GM12878 (cell line): ENCODE measurements around the gene ARFGAP3. TPM values are rescaled to one million over a fixed set of nuclear protein-coding genes. Genes with fewer than 3 reads are reported as not detected.
A peak's percentile ranks its signal among the peaks of the same experiment; 100 is the strongest.

Experiments used
- ATAC-seq: fragments of 200-7000 bp; cut with Tn5 transposase; 3 replicates; pipeline ENCODE4 v1.9.1; 2020; ENCODE audit warnings: mild to moderate bottlenecking, moderate library complexity
- BruUV-seq: library from RNA; stranded (reverse); fragments of 400-500 nt; replicated peaks from 2 replicates; lab custom pipeline; 2021; lab: Mats Ljungman, UMichigan
- CTCF ChIA-PET: fragments of 300-600 bp; sonication (Branson Sonifier 250); formaldehyde crosslinking; extraction: SDS; loops from one replicate; lab custom pipeline; 2021; ENCODE audit warnings: inconsistent platforms; lab: Yijun Ruan, JAX
- POLR2A ChIA-PET: fragments of 350-600 bp; formaldehyde crosslinking; extraction: SDS; loops from one replicate; lab custom pipeline; 2021; ENCODE audit warnings: inconsistent platforms; lab: Charles Lee
- RAD21 ChIA-PET: fragments of 300-600 bp; sonication (Branson Sonifier 250); formaldehyde crosslinking; loops from one replicate; lab custom pipeline; 2023; ENCODE audit warnings: antibody characterized with exemption; ENCODE audit not compliant: unreplicated experiment; lab: Charles Lee
- SMC1A ChIA-PET: fragments of 300-600 bp; sonication (Branson Sonifier 250); formaldehyde crosslinking; loops from one replicate; lab custom pipeline; 2023; ENCODE audit not compliant: unreplicated experiment, uncharacterized antibody; lab: Charles Lee
- DNase-seq: peaks from one replicate; pipeline ENCODE4 v3.0.0-alpha.2; 2011; ENCODE audit warnings: low read depth, low spot score
- FAIRE-seq: peaks from 3 replicates; lab custom pipeline; 2011; peaks lifted over from hg19 to GRCh38; lab: Jason Lieb, UNC
- H2AFZ ChIP-seq: 2 replicates; pipeline ENCODE4 v1.6.0; 2011; ENCODE audit warnings: low read depth, low read length, control low read depth; ENCODE audit not compliant: control insufficient read depth
- H3K27ac ChIP-seq: 2 replicates; pipeline ENCODE4 v1.5.1; 2011; ENCODE audit warnings: control low read depth; ENCODE audit not compliant: control insufficient read depth, insufficient read depth
- H3K27me3 ChIP-seq, 2 experiments: replicated peaks in 1 of 2; 2 replicates each; pipeline versions ENCODE4 v1.6.0 to v1.6.1; 2011; ENCODE audit warnings: low read length in 1 of 2; ENCODE audit not compliant: control insufficient read depth in 2 of 2, insufficient read depth in 2 of 2
- H3K36me3 ChIP-seq, 2 experiments: 2 replicates each; pipeline ENCODE4 v1.5.1; 2011; ENCODE audit warnings: low read length in 1 of 2; ENCODE audit not compliant: control insufficient read depth in 2 of 2, insufficient read depth in 2 of 2
- H3K4me1 ChIP-seq: 2 replicates; pipeline ENCODE4 v1.6.1; 2011; ENCODE audit warnings: mild to moderate bottlenecking, low read length, moderate library complexity, mixed read lengths; ENCODE audit not compliant: control insufficient read depth, insufficient read depth
- H3K4me2 ChIP-seq: 2 replicates; pipeline ENCODE4 v1.6.0; 2011; ENCODE audit warnings: control low read depth; ENCODE audit not compliant: control insufficient read depth, insufficient read depth
- H3K4me3 ChIP-seq: fragments of 200-600 bp; sonication (generic); 2 replicates; pipeline ENCODE4 v1.5.1; 2016
- H3K79me2 ChIP-seq: 2 replicates; pipeline ENCODE4 v1.6.0; 2011; ENCODE audit warnings: low read length; ENCODE audit not compliant: control insufficient read depth, insufficient read depth
- H3K9ac ChIP-seq: 2 replicates; pipeline ENCODE4 v1.8.0; 2011; ENCODE audit warnings: low read length, control low read depth, mixed read lengths; ENCODE audit not compliant: control insufficient read depth, insufficient read depth
- H3K9me3 ChIP-seq: replicated peaks from 3 replicates; pipeline ENCODE4 v1.5.1; 2011; ENCODE audit warnings: mild to moderate bottlenecking, low read length; ENCODE audit not compliant: control insufficient read depth, insufficient read depth
- H4K20me1 ChIP-seq: 2 replicates; pipeline ENCODE4 v1.6.0; 2011; ENCODE audit not compliant: control insufficient read depth, insufficient read depth
- CHD2 ChIP-seq: IDR thresholded peaks from 2 replicates; pipeline ENCODE4 v1.6.1; 2011; ENCODE audit warnings: low read depth, low read length, improper control_type of control experiment, borderline replicate concordance
- DPF2 ChIP-seq: fragments of 450-650 bp; IDR thresholded peaks from 2 replicates; pipeline ENCODE4 v1.6.1; 2017; ENCODE audit warnings: mild to moderate bottlenecking
- SMC3 ChIP-seq: IDR thresholded peaks from 2 replicates; pipeline ENCODE4 v1.6.1; 2011; ENCODE audit warnings: low read length, improper control_type of control experiment, borderline replicate concordance
- WGBS: methylation state at CpG from one replicate; pipeline ENCODE4 v1.1.6; 2016; ENCODE audit warnings: low lambda C conversion rate; ENCODE audit not compliant: insufficient replicate concordance, insufficient coverage; ENCODE audit errors: missing lambda C conversion rate; 5-methylcytosine and 5-hydroxymethylcytosine counted together
- in situ Hi-C: fragments of 300-500 bp; cut with MboI; formaldehyde crosslinking; loops from 9 replicates; pipeline ENCODE4 v1.14.3; 2018; ENCODE audit warnings: mixed read lengths
- intact Hi-C: fragments of 100-400 bp; cut with micrococcal nuclease; formaldehyde crosslinking; loops from one replicate; pipeline ENCODE4 v1.14.2; 2022; ENCODE audit not compliant: unreplicated experiment
- polyA plus RNA-seq, 11 experiments: library from polyadenylated mRNA; depleted of rRNA in 4 of 11; unstranded in 6 of 11; stranded (reverse) in 5 of 11; fragments of >200 nt; fragmentation: Nextera tagmentation in 4 of 11; fragmentation: Illumina TruSeq in 1 of 11; extraction: Ambion mirVana in 4 of 11; extraction: Trizol in 1 of 11; gene quantifications; 1 replicate in 1 of 11; 2 replicates in 10 of 11; pipeline versions ENCODE4 v1.2.1 to v1.2.3, GENCODE V29; 2011 to 2016; ENCODE audit warnings: inconsistent platforms in 2 of 11, missing spikeins in 2 of 11, low read depth in 1 of 11
- total RNA-seq, 4 experiments: library from RNA; depleted of rRNA in 3 of 4; stranded (reverse); fragments of >200 nt in 3 of 4; fragmentation: Illumina TruSeq in 1 of 4; extraction: Trizol in 1 of 4; gene quantifications; 2 replicates each; pipeline versions ENCODE4 v1.2.1 to v1.2.3, GENCODE V29; 2013 to 2021
- TF ChIP-seq, protein P1 (sequence below): IDR thresholded peaks from 2 replicates; pipeline ENCODE4 v1.6.1; 2011; ENCODE audit warnings: mild to moderate bottlenecking, low read depth, low read length, moderate library complexity; ENCODE audit not compliant: insufficient replicate concordance
- TF ChIP-seq, protein P2 (sequence below), 3 experiments: IDR thresholded peaks in 2 of 3; conservative IDR thresholded peaks in 1 of 3; 2 replicates each; pipeline ENCODE4 v1.5.1; 2011; ENCODE audit warnings: low read depth in 3 of 3, low read length in 3 of 3, mild to moderate bottlenecking in 3 of 3, control low read depth in 2 of 3, moderate library complexity in 2 of 3, inconsistent platforms in 1 of 3, mixed read lengths in 1 of 3; ENCODE audit not compliant: control insufficient read depth in 2 of 3, insufficient read depth in 1 of 3; ENCODE audit errors: extremely low read depth in 1 of 3

ARFGAP3 gene
- total and polyA plus RNA-seq, 10 of the 15 experiments (the other 5 are each of a cell fraction or from before 2014, with no cell fraction given), result 29.7 to 50.8 (median 39.5) TPM

DNA sequence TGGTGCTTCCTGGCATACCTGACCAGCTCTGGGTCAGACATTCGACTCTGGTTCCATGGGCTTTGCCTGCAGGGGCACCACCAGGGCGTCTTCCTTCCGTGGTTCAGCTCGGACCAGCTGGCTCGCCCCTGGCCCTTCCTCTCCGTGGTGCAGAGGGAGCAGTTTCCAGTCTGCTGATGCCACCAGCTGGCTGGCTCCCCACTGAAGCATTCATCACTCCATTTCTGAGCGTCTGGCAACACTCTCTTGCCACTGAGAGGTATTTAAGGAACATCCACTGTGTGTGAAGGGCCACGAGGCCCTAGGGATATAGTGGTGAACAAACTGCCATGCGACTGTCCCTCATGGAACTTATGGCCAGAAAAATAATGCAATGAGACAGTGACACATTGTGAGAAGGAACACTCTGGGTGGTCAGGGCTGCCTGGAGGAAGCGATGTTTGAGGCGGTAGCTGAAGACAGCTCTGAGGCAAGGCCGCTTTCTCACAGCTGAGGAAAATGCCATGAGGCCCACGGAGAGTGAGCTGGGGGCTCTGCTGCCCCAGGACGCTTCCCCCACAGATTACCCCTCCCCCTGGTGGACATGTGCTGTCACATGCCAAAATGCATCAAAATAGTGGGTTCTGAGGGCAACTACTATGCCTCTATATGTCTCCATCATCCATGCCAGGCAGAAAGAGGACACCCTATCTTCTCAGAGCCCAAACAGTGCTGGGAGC is 44.9 kb upstream of the ARFGAP3 start:
- Histone ChIP-seq H3K9ac (no peak overlapping the region), H3K27ac (no peak overlapping the region), H3K4me2 (no peak overlapping the region), H3K36me3 (peaks cover 13 to 20% of the 10 kb centered on the region in 2 experiments; a peak in 3 of 4 replicates), H4K20me1 (no peaks in the 10 kb centered on the region), H3K4me3 (no peak overlapping the region), H3K9me3 (no peaks in the 10 kb centered on the region), H3K4me1 (peaks cover 6% of the 10 kb centered on the region), H2AFZ (no peak overlapping the region), H3K79me2 (peaks cover 6% of the 10 kb centered on the region), H3K27me3 (no peaks in the 10 kb centered on the region)
- ChIA-PET CTCF (interaction anchor here (0.6 to 3.6 kb wide), 8 partner anchors 8 to 131 kb away, joined by 3 to 16 read pairs (median 3); no protein-coding TSS in a partner anchor), SMC1A (interaction anchor here (0.7 to 3.3 kb wide), 6 partner anchors 9 to 74 kb away, joined by 3 to 13 read pairs (median 3); no protein-coding TSS in a partner anchor), POLR2A (interaction anchor here (1.2 kb wide), 1 partner anchor 9 kb away, joined by 3 read pairs; no protein-coding TSS in a partner anchor), RAD21 (interaction anchor here (1.7 kb wide), 1 partner anchor 34 kb away, joined by 5 read pairs; no protein-coding TSS in a partner anchor)
- ATAC-seq, result peak; percentile 38; the same call in 1 of the 3 replicates
- DNase-seq, result no peak
- WGBS, result 77% methylated on average over 14 of the region's 14 CpGs
- intact Hi-C loops (no loop called here), in situ Hi-C loops (no loop called here)
- BruUV-seq, result no TSS peak
- no peak for FAIRE-seq
- TF ChIP-seq, protein P1, sequence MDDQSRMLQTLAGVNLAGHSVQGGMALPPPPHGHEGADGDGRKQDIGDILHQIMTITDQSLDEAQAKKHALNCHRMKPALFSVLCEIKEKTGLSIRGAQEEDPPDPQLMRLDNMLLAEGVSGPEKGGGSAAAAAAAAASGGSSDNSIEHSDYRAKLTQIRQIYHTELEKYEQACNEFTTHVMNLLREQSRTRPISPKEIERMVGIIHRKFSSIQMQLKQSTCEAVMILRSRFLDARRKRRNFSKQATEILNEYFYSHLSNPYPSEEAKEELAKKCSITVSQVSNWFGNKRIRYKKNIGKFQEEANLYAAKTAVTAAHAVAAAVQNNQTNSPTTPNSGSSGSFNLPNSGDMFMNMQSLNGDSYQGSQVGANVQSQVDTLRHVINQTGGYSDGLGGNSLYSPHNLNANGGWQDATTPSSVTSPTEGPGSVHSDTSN, result no peak
- TF ChIP-seq DPF2 (no peak), CHD2 (no peak), SMC3 (peak; percentile 22; the same call in 1 of the 2 replicates)
- TF ChIP-seq, protein P2, sequence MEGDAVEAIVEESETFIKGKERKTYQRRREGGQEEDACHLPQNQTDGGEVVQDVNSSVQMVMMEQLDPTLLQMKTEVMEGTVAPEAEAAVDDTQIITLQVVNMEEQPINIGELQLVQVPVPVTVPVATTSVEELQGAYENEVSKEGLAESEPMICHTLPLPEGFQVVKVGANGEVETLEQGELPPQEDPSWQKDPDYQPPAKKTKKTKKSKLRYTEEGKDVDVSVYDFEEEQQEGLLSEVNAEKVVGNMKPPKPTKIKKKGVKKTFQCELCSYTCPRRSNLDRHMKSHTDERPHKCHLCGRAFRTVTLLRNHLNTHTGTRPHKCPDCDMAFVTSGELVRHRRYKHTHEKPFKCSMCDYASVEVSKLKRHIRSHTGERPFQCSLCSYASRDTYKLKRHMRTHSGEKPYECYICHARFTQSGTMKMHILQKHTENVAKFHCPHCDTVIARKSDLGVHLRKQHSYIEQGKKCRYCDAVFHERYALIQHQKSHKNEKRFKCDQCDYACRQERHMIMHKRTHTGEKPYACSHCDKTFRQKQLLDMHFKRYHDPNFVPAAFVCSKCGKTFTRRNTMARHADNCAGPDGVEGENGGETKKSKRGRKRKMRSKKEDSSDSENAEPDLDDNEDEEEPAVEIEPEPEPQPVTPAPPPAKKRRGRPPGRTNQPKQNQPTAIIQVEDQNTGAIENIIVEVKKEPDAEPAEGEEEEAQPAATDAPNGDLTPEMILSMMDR (IDR thresholded peaks at IDR 0.05 in 2 of 3, conservative IDR thresholded peaks at IDR 0.05 in 1 of 3; ENCODE audit: control insufficient read depth in 2 of 3, extremely low read depth in 1 of 3, insufficient read depth in 1 of 3, low read depth in 3 of 3, low read length in 3 of 3), result peak; percentile 29 to 52 (median 39); a peak in 5 of 6 replicates
